H1 (cell line): Measurements from ENCODE around the gene P2RY14. TPM values are rescaled to one million over a fixed set of nuclear protein-coding genes. Genes with fewer than 3 reads are reported as not detected.

Experiments
- KDM4A ChIP-seq: IDR thresholded peaks from one replicate; pipeline ENCODE4 v1.7.1; 2012; ENCODE audit warnings: low read depth, mild to moderate bottlenecking, moderate library complexity, low read length, inconsistent platforms; ENCODE audit not compliant: severe bottlenecking
- polyA plus RNA-seq, 7 experiments: library from polyadenylated mRNA; depleted of rRNA in 3 of 7; stranded (reverse) in 5 of 7; unstranded in 2 of 7; fragments of >200 nt in 5 of 7; fragments of 200-250 nt in 2 of 7; gene quantifications; 1 replicate in 5 of 7; 2 replicates in 1 of 7; 4 replicates in 1 of 7; pipeline versions ENCODE4 v1.2.1 to v1.2.3, GENCODE V29; 2011 to 2013; ENCODE audit warnings: missing spikeins in 2 of 7, mixed read lengths in 2 of 7
- total RNA-seq: library from RNA; stranded (reverse); fragmentation: NEBNext Ultra II Directional; extraction: Animal tissue kit (Norgen Biotek cat#: 25700); gene quantifications from 2 replicates; pipeline ENCODE4 v1.2.1, GENCODE V29; 2021
- TF ChIP-seq, protein P1 (sequence below): fragments of 300-600 bp; sonication (generic); IDR thresholded peaks from 2 replicates; pipeline ENCODE4 v1.7.1; 2012; ENCODE audit warnings: low read length, moderate library complexity, mild to moderate bottlenecking, inconsistent platforms; ENCODE audit not compliant: insufficient replicate concordance

The P2RY14 gene
- total and polyA plus RNA-seq, 2 of the 8 experiments (the other 6 are each of a cell fraction or from before 2014, with no cell fraction given) = not detected

- TF ChIP-seq, protein P1, sequence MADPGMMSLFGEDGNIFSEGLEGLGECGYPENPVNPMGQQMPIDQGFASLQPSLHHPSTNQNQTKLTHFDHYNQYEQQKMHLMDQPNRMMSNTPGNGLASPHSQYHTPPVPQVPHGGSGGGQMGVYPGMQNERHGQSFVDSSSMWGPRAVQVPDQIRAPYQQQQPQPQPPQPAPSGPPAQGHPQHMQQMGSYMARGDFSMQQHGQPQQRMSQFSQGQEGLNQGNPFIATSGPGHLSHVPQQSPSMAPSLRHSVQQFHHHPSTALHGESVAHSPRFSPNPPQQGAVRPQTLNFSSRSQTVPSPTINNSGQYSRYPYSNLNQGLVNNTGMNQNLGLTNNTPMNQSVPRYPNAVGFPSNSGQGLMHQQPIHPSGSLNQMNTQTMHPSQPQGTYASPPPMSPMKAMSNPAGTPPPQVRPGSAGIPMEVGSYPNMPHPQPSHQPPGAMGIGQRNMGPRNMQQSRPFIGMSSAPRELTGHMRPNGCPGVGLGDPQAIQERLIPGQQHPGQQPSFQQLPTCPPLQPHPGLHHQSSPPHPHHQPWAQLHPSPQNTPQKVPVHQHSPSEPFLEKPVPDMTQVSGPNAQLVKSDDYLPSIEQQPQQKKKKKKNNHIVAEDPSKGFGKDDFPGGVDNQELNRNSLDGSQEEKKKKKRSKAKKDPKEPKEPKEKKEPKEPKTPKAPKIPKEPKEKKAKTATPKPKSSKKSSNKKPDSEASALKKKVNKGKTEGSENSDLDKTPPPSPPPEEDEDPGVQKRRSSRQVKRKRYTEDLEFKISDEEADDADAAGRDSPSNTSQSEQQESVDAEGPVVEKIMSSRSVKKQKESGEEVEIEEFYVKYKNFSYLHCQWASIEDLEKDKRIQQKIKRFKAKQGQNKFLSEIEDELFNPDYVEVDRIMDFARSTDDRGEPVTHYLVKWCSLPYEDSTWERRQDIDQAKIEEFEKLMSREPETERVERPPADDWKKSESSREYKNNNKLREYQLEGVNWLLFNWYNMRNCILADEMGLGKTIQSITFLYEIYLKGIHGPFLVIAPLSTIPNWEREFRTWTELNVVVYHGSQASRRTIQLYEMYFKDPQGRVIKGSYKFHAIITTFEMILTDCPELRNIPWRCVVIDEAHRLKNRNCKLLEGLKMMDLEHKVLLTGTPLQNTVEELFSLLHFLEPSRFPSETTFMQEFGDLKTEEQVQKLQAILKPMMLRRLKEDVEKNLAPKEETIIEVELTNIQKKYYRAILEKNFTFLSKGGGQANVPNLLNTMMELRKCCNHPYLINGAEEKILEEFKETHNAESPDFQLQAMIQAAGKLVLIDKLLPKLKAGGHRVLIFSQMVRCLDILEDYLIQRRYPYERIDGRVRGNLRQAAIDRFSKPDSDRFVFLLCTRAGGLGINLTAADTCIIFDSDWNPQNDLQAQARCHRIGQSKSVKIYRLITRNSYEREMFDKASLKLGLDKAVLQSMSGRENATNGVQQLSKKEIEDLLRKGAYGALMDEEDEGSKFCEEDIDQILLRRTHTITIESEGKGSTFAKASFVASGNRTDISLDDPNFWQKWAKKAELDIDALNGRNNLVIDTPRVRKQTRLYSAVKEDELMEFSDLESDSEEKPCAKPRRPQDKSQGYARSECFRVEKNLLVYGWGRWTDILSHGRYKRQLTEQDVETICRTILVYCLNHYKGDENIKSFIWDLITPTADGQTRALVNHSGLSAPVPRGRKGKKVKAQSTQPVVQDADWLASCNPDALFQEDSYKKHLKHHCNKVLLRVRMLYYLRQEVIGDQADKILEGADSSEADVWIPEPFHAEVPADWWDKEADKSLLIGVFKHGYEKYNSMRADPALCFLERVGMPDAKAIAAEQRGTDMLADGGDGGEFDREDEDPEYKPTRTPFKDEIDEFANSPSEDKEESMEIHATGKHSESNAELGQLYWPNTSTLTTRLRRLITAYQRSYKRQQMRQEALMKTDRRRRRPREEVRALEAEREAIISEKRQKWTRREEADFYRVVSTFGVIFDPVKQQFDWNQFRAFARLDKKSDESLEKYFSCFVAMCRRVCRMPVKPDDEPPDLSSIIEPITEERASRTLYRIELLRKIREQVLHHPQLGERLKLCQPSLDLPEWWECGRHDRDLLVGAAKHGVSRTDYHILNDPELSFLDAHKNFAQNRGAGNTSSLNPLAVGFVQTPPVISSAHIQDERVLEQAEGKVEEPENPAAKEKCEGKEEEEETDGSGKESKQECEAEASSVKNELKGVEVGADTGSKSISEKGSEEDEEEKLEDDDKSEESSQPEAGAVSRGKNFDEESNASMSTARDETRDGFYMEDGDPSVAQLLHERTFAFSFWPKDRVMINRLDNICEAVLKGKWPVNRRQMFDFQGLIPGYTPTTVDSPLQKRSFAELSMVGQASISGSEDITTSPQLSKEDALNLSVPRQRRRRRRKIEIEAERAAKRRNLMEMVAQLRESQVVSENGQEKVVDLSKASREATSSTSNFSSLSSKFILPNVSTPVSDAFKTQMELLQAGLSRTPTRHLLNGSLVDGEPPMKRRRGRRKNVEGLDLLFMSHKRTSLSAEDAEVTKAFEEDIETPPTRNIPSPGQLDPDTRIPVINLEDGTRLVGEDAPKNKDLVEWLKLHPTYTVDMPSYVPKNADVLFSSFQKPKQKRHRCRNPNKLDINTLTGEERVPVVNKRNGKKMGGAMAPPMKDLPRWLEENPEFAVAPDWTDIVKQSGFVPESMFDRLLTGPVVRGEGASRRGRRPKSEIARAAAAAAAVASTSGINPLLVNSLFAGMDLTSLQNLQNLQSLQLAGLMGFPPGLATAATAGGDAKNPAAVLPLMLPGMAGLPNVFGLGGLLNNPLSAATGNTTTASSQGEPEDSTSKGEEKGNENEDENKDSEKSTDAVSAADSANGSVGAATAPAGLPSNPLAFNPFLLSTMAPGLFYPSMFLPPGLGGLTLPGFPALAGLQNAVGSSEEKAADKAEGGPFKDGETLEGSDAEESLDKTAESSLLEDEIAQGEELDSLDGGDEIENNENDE = no peak
- no peak for TF ChIP-seq KDM4A
These were observed 13.2 kb downstream of the P2RY14 start (continued) for GRCh38 chr3:151265166-151265565.
